ENCODE measurements around the gene PLXNA4. TPM values are rescaled to one million over a fixed set of nuclear protein-coding genes. Genes with fewer than 3 reads are reported as not detected.

PLXNA4 gene
- total RNA-seq, 1 experiment from 2014 or later: 0.10 TPM

DNA sequence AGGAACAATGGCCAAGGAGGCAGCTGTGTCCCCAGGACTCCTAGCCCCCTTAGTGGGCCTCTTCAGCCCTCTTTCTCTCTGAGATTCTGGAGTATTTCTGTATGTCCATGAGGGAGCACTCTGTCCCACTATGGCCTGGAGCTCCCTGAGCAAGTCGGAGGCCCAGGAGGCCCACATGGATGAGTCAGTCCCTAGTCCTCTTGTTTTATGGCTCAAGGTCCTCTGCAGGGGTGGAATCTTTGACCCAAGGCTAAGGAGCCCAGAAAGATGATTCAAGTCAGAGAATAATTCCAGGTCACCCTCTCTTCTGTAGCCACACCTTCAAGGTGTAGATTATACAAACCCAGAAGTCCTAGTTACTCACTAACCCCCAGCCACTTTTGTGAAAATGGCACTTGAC lies 125.6 kb downstream of the PLXNA4 start:
- intact Hi-C loops (cut with micrococcal nuclease; ENCODE audit: unreplicated experiment) (no loop called here), in situ Hi-C loops (cut with HindIII; ENCODE audit: low pct_unique_long_range_greater_than_20kb, low sequenced_read_pairs) (no loop called here)
- no peak overlapping the region for H3K4me3 ChIP-seq (ENCODE audit: low read depth in 2 of 2, low read length in 2 of 2)
- ChIA-PET POLR2A (no interaction called here), CTCF (no interaction called here)
- DNase-seq (ENCODE audit: low read depth, low spot score) (no peak), ATAC-seq (no peak)
- peaks cover 6% of the 10 kb centered on the region; the same call in 1 of the 2 replicates for H3K27me3 ChIP-seq (ENCODE audit: control insufficient read depth, insufficient read depth, low read length)
- BruUV-seq (replicated peaks): no TSS peak
- TF ChIP-seq, protein P1, sequence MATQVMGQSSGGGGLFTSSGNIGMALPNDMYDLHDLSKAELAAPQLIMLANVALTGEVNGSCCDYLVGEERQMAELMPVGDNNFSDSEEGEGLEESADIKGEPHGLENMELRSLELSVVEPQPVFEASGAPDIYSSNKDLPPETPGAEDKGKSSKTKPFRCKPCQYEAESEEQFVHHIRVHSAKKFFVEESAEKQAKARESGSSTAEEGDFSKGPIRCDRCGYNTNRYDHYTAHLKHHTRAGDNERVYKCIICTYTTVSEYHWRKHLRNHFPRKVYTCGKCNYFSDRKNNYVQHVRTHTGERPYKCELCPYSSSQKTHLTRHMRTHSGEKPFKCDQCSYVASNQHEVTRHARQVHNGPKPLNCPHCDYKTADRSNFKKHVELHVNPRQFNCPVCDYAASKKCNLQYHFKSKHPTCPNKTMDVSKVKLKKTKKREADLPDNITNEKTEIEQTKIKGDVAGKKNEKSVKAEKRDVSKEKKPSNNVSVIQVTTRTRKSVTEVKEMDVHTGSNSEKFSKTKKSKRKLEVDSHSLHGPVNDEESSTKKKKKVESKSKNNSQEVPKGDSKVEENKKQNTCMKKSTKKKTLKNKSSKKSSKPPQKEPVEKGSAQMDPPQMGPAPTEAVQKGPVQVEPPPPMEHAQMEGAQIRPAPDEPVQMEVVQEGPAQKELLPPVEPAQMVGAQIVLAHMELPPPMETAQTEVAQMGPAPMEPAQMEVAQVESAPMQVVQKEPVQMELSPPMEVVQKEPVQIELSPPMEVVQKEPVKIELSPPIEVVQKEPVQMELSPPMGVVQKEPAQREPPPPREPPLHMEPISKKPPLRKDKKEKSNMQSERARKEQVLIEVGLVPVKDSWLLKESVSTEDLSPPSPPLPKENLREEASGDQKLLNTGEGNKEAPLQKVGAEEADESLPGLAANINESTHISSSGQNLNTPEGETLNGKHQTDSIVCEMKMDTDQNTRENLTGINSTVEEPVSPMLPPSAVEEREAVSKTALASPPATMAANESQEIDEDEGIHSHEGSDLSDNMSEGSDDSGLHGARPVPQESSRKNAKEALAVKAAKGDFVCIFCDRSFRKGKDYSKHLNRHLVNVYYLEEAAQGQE (IDR thresholded peaks at IDR 0.05; ENCODE audit: insufficient read depth in 1 of 2, low read depth in 2 of 2, low read length in 1 of 2): no peak
- TF ChIP-seq SIN3A (IDR thresholded peaks at IDR 0.05; ENCODE audit: borderline replicate concordance, insufficient read depth, low read depth, low read length): no peak
- no peaks in the 10 kb centered on the region for H3K4me1 ChIP-seq (ENCODE audit: control insufficient read depth, insufficient read depth, low read length)
- no peaks in the 10 kb centered on the region for H3K36me3 ChIP-seq (ENCODE audit: control insufficient read depth, insufficient read depth, low read length)
- H3K9me3 ChIP-seq (ENCODE audit: control insufficient read depth, insufficient read depth, low read depth, low read length): no peaks in the 10 kb centered on the region
- no peak overlapping the region for H3K27ac ChIP-seq (ENCODE audit: low read length)

DNA sequence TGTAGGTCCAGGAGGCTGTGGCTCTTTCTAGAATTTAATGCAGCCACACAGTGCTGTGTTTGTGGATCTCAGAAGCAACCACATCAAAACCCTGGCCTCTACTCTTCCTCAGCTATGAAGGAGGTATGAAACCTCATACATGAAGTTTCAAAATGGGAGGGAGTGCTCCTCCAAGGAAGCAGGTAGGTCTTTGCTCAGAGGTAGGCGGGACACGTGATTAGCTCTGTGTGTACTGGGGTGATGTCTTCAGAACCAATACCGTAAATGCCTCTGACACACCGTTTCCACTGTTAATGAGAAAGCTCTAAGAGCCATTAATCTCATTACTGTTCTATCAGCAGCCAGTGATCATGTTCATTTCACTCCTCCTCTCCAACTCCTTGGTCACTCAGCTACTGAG lies 126.1 kb downstream of the PLXNA4 start:
- ChIA-PET POLR2A (no interaction called here), CTCF (no interaction called here)
- TF ChIP-seq, protein P2, sequence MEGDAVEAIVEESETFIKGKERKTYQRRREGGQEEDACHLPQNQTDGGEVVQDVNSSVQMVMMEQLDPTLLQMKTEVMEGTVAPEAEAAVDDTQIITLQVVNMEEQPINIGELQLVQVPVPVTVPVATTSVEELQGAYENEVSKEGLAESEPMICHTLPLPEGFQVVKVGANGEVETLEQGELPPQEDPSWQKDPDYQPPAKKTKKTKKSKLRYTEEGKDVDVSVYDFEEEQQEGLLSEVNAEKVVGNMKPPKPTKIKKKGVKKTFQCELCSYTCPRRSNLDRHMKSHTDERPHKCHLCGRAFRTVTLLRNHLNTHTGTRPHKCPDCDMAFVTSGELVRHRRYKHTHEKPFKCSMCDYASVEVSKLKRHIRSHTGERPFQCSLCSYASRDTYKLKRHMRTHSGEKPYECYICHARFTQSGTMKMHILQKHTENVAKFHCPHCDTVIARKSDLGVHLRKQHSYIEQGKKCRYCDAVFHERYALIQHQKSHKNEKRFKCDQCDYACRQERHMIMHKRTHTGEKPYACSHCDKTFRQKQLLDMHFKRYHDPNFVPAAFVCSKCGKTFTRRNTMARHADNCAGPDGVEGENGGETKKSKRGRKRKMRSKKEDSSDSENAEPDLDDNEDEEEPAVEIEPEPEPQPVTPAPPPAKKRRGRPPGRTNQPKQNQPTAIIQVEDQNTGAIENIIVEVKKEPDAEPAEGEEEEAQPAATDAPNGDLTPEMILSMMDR (IDR thresholded peaks at IDR 0.05): no peak
- TF ChIP-seq, protein P1 (IDR thresholded peaks at IDR 0.05; ENCODE audit: insufficient read depth in 1 of 2, low read depth in 2 of 2, low read length in 1 of 2): no peak
- TF ChIP-seq POLR2AphosphoS5 (IDR thresholded peaks at IDR 0.05; ENCODE audit: low read depth, low read length) (no peak), SIN3A (IDR thresholded peaks at IDR 0.05; ENCODE audit: borderline replicate concordance, insufficient read depth, low read depth, low read length) (no peak), TCF7L2 (IDR thresholded peaks at IDR 0.05; ENCODE audit: low read depth, low read length) (no peak)
- Histone ChIP-seq H3K9me3 (ENCODE audit: control insufficient read depth, insufficient read depth, low read depth, low read length) (no peaks in the 10 kb centered on the region), H3K4me1 (ENCODE audit: control insufficient read depth, insufficient read depth, low read length) (no peaks in the 10 kb centered on the region), H3K27me3 (ENCODE audit: control insufficient read depth, insufficient read depth, low read length) (peaks cover 6% of the 10 kb centered on the region; the same call in 1 of the 2 replicates), H3K27ac (ENCODE audit: low read length) (no peak overlapping the region), H3K36me3 (ENCODE audit: control insufficient read depth, insufficient read depth, low read length) (no peaks in the 10 kb centered on the region), H3K4me3 (ENCODE audit: low read depth in 2 of 2, low read length in 2 of 2) (no peak overlapping the region)
- ATAC-seq (no peak), DNase-seq (ENCODE audit: low read depth, low spot score) (no peak)
- BruUV-seq (replicated peaks): no TSS peak
- intact Hi-C loops (cut with micrococcal nuclease; ENCODE audit: unreplicated experiment) (no loop called here), in situ Hi-C loops (cut with HindIII; ENCODE audit: low pct_unique_long_range_greater_than_20kb, low sequenced_read_pairs) (no loop called here)

All from Panc1 (cell line).